GM21360 (cell line): ENCODE data around the gene DCAF7.

ENCODE experiments used
- ATAC-seq: cut with Tn5 transposase; IDR thresholded peaks from one replicate; pipeline ENCODE4 v1.9.1; 2021; ENCODE audit warnings: mild to moderate bottlenecking, moderate library complexity; ENCODE audit not compliant: unreplicated experiment

The DCAF7 gene

GRCh38 chr17:63524051-63524450 lies 26.2 kb upstream of the DCAF7 start:
- ATAC-seq, result no peak

- ATAC-seq, result no peak
Observed at GRCh38 chr17:63525190-63525946, 24.9 kb upstream of the DCAF7 start.

GRCh38 chr17:63526861-63527260 lies 23.4 kb upstream of the DCAF7 start:
- ATAC-seq, result no peak

- ATAC-seq, result no peak
Observed at GRCh38 chr17:63528183-63528582, 22.1 kb upstream of the DCAF7 start.

DNA sequence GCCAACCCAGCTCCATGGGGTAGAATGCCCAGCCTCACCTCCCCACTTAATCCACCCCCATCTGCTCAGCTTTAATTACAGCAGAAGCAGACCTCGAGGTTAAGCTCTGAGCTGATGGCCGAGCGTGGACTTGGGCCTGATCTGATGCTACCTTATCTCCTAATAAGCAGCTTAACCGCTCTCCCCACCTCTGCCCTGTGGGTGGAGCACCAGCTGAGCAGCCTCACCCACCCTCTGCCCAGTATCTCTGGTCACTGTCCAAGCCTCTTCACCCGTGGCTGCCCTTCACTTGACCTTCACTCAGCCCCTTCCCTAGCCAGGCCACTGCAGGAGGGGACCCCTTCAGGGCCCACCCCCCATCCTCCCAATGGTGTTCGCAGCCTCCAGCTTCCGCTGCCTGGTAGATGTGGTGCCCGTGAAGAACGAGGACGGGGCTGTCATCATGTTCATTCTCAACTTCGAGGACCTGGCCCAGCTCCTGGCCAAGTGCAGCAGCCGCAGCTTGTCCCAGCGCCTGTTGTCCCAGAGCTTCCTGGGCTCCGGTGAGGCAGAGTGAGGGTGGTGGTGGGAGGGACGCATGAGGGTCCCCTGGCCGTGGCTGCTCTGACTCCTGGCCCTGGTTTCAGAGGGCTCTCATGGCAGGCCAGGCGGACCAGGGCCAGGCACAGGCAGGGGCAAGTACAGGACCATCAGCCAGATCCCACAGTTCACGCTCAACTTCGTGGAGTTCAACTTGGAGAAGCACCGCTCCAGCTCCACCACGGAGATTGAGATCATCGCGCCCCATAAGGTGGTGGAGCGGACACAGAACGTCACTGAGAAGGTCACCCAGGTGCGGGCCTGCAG lies 20.3 kb upstream of the DCAF7 start:
- ATAC-seq, result no peak

- no peak for ATAC-seq
Observed at GRCh38 chr17:63530557-63531021, 19.7 kb upstream of the DCAF7 start.

DNA sequence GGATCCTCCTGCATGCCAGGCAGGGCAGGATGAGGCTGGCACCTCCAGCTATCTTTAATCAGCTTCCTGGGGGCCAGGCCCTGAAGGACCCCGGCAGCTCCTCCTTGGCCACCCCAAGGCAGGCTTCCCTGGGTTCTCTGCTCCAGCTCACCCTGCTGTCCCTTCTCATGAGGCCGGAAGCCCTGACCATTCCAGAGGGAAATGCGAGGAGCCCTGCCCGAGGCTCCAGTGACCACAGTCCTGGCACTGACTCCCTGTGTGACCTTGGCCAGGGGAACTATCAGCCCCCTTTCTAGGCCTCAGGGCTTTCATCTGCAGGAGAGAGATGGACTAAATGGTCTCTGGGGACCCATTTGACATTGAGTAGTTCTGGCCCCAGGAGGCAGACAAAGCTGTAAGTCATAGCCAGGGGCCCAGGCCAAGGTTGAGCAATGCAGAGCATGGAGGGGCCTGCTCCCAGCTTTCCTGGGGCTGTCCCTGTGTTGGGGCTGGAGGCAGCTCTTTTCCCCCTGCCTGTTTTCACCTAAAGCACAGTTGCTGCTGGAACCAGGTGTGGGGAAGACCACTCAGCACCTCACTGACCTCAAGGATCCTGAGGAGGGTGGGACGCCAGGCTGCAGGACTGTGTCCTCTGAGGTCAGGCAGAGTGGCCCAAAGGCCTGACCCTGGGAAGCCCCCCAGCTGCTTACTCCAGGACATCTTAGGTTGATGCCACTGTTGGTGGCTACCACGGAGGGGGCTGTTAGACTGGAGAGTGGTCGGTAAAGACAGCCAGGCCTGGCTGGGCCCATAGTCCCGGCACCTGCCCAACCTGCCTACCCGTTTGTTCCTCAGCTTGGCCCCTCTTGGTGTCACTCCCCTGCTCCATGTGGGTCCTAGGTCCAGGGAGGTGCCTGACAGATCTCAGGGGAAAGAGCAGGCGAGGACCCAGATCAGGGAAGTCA lies 19.0 kb upstream of the DCAF7 start:
- no peak for ATAC-seq

- no peak for ATAC-seq
Observed at GRCh38 chr17:63533433-63534077, 16.7 kb upstream of the DCAF7 start.

GRCh38 chr17:63534078-63534570 lies 16.2 kb upstream of the DCAF7 start:
- ATAC-seq, result no peak

- no peak for ATAC-seq
Observed at GRCh38 chr17:63534816-63535455, 15.3 kb upstream of the DCAF7 start.

- no peak for ATAC-seq
Observed at GRCh38 chr17:63535640-63536039, 14.6 kb upstream of the DCAF7 start.

DNA sequence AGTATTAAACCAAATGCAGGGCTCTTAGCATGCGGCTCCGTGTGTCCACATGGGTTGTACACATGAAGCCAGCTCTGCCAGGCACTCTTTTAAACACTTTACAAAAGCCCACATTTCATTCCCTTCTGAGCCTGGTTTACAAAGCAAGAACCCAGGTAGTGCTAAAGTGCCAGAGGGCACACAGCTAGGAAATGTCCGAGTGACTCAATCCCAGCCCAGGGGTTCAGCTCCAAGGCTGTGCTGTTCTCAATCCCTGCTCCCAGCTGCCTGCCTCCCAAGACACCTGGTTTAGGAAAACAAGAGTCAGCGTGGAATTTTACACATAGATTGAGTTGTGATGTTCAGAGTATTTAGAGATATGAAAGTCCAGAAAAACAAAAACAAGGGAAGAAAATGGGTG lies 13.3 kb upstream of the DCAF7 start:
- no peak for ATAC-seq

DNA sequence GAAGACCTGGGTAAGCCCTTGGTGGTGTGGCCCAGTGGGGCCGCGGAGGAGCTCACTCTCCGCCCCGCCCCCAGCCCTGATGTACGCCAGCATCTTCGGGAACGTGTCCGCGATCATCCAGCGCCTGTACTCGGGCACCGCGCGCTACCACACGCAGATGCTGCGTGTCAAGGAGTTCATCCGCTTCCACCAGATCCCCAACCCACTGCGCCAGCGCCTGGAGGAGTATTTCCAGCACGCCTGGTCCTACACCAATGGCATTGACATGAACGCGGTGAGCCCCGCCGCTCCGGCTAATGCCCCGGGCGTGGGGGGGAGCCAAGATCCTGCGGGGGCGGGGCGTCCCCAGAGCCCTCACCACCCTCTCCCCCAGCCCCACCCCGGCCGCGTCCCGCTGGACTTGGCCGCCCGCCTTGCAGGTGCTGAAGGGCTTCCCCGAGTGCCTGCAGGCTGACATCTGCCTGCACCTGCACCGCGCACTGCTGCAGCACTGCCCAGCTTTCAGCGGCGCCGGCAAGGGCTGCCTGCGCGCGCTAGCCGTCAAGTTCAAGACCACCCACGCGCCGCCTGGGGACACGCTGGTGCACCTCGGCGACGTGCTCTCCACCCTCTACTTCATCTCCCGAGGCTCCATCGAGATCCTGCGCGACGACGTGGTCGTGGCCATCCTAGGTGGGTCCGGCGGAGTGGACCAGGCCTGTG lies 12.1 kb upstream of the DCAF7 start:
- no peak for ATAC-seq

GRCh38 chr17:63538693-63539595 lies 11.3 kb upstream of the DCAF7 start:
- ATAC-seq, result no peak

DNA sequence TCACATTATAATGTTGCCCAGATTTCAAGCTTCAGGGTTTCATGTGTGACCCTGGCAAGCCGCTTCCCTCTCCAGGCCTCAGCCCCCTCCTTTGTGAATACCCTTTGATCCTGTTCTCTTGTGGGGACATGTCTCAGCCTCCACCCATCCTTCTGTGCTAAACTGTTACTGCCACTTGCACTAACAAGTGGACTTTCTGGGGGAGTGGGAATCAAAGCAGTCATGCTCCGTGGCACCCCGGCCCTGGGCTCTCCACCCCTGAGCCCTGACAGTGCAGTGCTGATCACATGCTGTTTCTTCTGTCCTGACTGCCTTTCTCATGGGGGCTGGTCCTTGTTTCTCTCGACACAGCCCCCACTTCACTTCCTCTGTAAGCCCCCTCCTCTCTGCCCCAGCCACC lies 9.7 kb upstream of the DCAF7 start:
- no peak for ATAC-seq

DNA sequence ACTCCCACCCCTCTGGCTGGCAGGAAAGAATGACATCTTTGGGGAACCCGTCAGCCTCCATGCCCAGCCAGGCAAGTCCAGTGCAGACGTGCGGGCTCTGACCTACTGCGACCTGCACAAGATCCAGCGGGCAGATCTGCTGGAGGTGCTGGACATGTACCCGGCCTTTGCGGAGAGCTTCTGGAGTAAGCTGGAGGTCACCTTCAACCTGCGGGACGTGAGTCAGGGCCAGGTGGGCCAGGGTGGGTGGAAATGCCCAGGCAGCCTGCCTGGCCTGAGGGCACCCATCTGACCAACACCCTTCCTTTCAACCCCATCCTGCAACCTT lies 8.1 kb upstream of the DCAF7 start:
- no peak for ATAC-seq

DNA sequence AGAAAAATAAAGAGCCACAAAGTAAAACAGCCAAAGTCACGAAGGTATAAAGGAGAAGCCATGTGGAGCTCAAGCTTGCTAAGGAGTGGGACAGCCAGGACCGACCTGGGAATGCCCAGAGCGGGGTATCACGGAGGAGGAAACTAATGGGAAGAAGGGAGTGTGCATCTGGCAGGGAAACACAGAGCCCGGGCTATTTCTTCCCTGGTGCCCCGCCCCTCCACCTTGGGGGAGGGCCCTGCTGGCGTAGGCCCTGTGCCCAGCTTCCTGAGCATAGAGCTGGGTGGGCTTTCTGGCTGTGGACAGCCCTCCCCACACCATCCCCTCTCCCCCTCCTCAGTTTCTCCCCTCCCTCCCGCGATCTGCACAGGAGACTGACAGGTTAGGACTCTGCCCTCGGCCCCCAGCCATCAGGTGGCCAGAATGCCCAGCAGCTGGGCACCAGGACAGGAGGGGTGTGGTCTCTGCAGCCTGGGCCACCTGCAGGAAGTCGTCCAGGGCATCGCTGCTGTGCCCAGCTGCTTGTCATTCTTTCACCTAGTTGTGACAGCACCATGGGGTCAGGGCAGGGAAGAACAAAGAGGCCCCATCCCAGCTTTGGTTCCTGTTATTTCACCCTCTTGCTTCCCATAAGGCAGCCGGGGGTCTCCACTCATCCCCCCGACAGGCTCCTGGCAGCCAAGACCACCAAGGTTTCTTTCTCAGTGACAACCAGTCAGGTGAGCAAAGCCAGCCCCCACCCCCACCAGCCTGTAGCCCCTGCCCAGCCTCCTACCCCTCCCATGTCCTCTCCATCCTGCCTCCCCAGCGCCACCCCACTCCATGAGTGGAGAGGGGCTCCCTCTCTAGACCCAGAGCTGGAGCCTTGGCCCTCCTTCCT lies 7.1 kb upstream of the DCAF7 start:
- ATAC-seq, result no peak
